HepG2 (cell line): ENCODE measurements around the gene PIK3CB. TPM values are rescaled to one million over a fixed set of nuclear protein-coding genes. Genes with fewer than 3 reads are reported as not detected.

Experiments used
- CHD4 ChIP-seq: fragments of 200-600 bp; sonication (generic); IDR thresholded peaks from 2 replicates; pipeline ENCODE4 v1.7.0; 2017; ENCODE audit warnings: mild to moderate bottlenecking, low read length, borderline replicate concordance
- DNMT3B ChIP-seq: conservative IDR thresholded peaks from 2 replicates; pipeline ENCODE4 v1.6.1; 2016; ENCODE audit warnings: missing biosample characterization, control low read depth
- JUND ChIP-seq: sonication (generic); formaldehyde crosslinking; IDR thresholded peaks from 2 replicates; pipeline ENCODE4 v1.8.0; 2022; ENCODE audit warnings: mild to moderate bottlenecking, missing genetic modification reagents
- LRRFIP1 ChIP-seq: sonication (generic); formaldehyde crosslinking; conservative IDR thresholded peaks from 2 replicates; pipeline ENCODE4 v1.4.0; 2020; ENCODE audit warnings: missing genetic modification reagents
- MTA1 ChIP-seq: sonication (generic); formaldehyde crosslinking; IDR thresholded peaks from 2 replicates; pipeline ENCODE4 v1.4.0; 2020; ENCODE audit warnings: missing genetic modification reagents, mild to moderate bottlenecking, borderline replicate concordance
- MTF1 ChIP-seq: sonication (generic); formaldehyde crosslinking; IDR thresholded peaks from 2 replicates; pipeline ENCODE4 v1.5.0; 2020; ENCODE audit warnings: missing genetic modification reagents
- NCOA5 ChIP-seq: sonication (generic); formaldehyde crosslinking; IDR thresholded peaks from 2 replicates; pipeline ENCODE4 v1.4.0; 2020; ENCODE audit warnings: missing genetic modification reagents
- NCOR1 ChIP-seq: fragments of 200-600 bp; sonication (generic); IDR thresholded peaks from 2 replicates; pipeline ENCODE4 v1.7.0; 2017; ENCODE audit warnings: antibody characterized with exemption, low read length, borderline replicate concordance
- NR2F1 ChIP-seq, 2 experiments: fragments of 450-650 bp in 1 of 2; formaldehyde crosslinking in 1 of 2; IDR thresholded peaks; 2 replicates each; pipeline versions ENCODE4 v1.5.0 to v1.6.1; 2016 to 2020; ENCODE audit warnings: mild to moderate bottlenecking in 1 of 2, missing compliant biosample characterization in 1 of 2, missing genetic modification reagents in 1 of 2, moderate library complexity in 1 of 2
- PRDM15 ChIP-seq: sonication (generic); formaldehyde crosslinking; IDR thresholded peaks from 2 replicates; pipeline ENCODE4 v1.4.0; 2020; ENCODE audit warnings: missing genetic modification reagents
- RFX1 ChIP-seq: fragments of 450-650 bp; IDR thresholded peaks from 2 replicates; pipeline ENCODE4 v1.6.1; 2017
- RNF2 ChIP-seq: fragments of 450-650 bp; conservative IDR thresholded peaks from 2 replicates; pipeline ENCODE4 v1.6.1; 2016; ENCODE audit warnings: low read depth
- SP2 ChIP-seq: sonication (generic); formaldehyde crosslinking; IDR thresholded peaks from 2 replicates; pipeline ENCODE4 v1.5.1; 2020; ENCODE audit warnings: mild to moderate bottlenecking, missing genetic modification reagents
- THRA ChIP-seq: sonication (generic); formaldehyde crosslinking; IDR thresholded peaks from 2 replicates; pipeline ENCODE4 v1.4.0; 2020; ENCODE audit warnings: missing genetic modification reagents, borderline replicate concordance
- TIGD3 ChIP-seq: sonication (generic); formaldehyde crosslinking; IDR thresholded peaks from 2 replicates; pipeline ENCODE4 v1.5.1; 2020; ENCODE audit warnings: mild to moderate bottlenecking, missing genetic modification reagents, borderline replicate concordance
- ZMAT3 ChIP-seq: sonication (generic); formaldehyde crosslinking; conservative IDR thresholded peaks from 2 replicates; pipeline ENCODE4 v1.7.0; 2021; ENCODE audit warnings: missing genetic modification reagents
- ZMYM4 ChIP-seq: sonication (generic); formaldehyde crosslinking; IDR thresholded peaks from 2 replicates; pipeline ENCODE4 v1.8.1; 2023; ENCODE audit warnings: mild to moderate bottlenecking, missing genetic modification reagents
- ZNF773 ChIP-seq: sonication (generic); formaldehyde crosslinking; IDR thresholded peaks from 2 replicates; pipeline ENCODE4 v1.4.0; 2020; ENCODE audit warnings: missing genetic modification reagents, borderline replicate concordance
- ZNF780A ChIP-seq: sonication (generic); formaldehyde crosslinking; IDR thresholded peaks from 2 replicates; pipeline ENCODE4 v1.8.0; 2022; ENCODE audit warnings: mild to moderate bottlenecking, missing genetic modification reagents, moderate library complexity
- ZNF782 ChIP-seq: sonication (generic); formaldehyde crosslinking; IDR thresholded peaks from 2 replicates; pipeline ENCODE4 v1.4.0; 2020; ENCODE audit warnings: missing genetic modification reagents, mild to moderate bottlenecking, borderline replicate concordance
- ZNF816 ChIP-seq: sonication (generic); formaldehyde crosslinking; IDR thresholded peaks from 2 replicates; pipeline ENCODE4 v1.8.0; 2022; ENCODE audit warnings: missing genetic modification reagents, mild to moderate bottlenecking, borderline replicate concordance
- polyA plus RNA-seq, 8 experiments: library from polyadenylated mRNA; depleted of rRNA in 3 of 8; stranded (reverse) in 7 of 8; unstranded in 1 of 8; fragments of >200 nt; fragmentation: Illumina TruSeq in 4 of 8; extraction: Trizol in 4 of 8; gene quantifications; 2 replicates each; pipeline versions ENCODE4 v1.2.1 to v1.2.3, GENCODE V29; 2011 to 2016; ENCODE audit warnings: low read depth in 4 of 8, missing spikeins in 1 of 8, mixed read lengths in 1 of 8; ENCODE audit not compliant: insufficient read depth in 1 of 8
- total RNA-seq, 5 experiments: library from RNA; depleted of rRNA; stranded (reverse); fragments of >200 nt; fragmentation: Illumina TruSeq; extraction: Trizol; gene quantifications; 2 replicates each; pipeline ENCODE4 v1.2.3, GENCODE V29; 2016; ENCODE audit warnings: low read depth in 1 of 5

PIK3CB gene
- total and polyA plus RNA-seq, 2 of the 13 experiments (the other 11 are each of a cell fraction or from before 2014, with no cell fraction given) = 6.6 to 18.7 TPM

- peak; percentile 4; the same call in 1 of the 2 replicates for TF ChIP-seq ZNF816 (CRISPR knock-in tag)
- peak; percentile 98 for TF ChIP-seq NCOR1
- TF ChIP-seq TIGD3 = no peak
- peak in 1 of 2 experiments; percentile 32; a peak in 1 of 4 replicates for TF ChIP-seq NR2F1 (CRISPR knock-in tag; IDR thresholded peaks at IDR 0.05)
- TF ChIP-seq ZNF782 (CRISPR knock-in tag) = no peak
- TF ChIP-seq THRA (CRISPR knock-in tag) = peak; percentile 42; the same call in 1 of the 2 replicates
- TF ChIP-seq RFX1 = no peak
- TF ChIP-seq CHD4 = peak; percentile 92; the same call in 1 of the 2 replicates
- TF ChIP-seq LRRFIP1 = no peak
- TF ChIP-seq ZNF780A (CRISPR knock-in tag) = no peak
- no peak for TF ChIP-seq ZMAT3 (CRISPR knock-in tag)
- TF ChIP-seq ZNF773 (CRISPR knock-in tag) = no peak
- peak; percentile 82 for TF ChIP-seq ZMYM4
- peak; percentile 96 for TF ChIP-seq JUND (CRISPR knock-in tag)
- no peak for TF ChIP-seq SP2 (CRISPR knock-in tag)
- no peak for TF ChIP-seq MTF1 (CRISPR knock-in tag)
- TF ChIP-seq DNMT3B (CRISPR knock-in tag) = 0 out of 2 replicates have a peak, but pooled peaks have one; percentile 52
- no peak for TF ChIP-seq NCOA5
- peak; percentile 79; the same call in 1 of the 2 replicates for TF ChIP-seq MTA1 (CRISPR knock-in tag)
- TF ChIP-seq RNF2 = no peak
- no peak for TF ChIP-seq PRDM15 (CRISPR knock-in tag)
Observed at GRCh38 chr3:138862924-138863775, 28.4 kb upstream of the PIK3CB start (continued).
